Stimulated activated CD4-positive, alpha-beta T cell treated with anti-CD3 and anti-CD28 coated beads, Interleukin-1b, Interleukin-23, amount 100 ng/mL, for 1 hour (primary cell): Measurements from ENCODE around the gene COMMD8.
"Not testable (repeated sequence)": the region's sequence is repeated elsewhere in the genome, so short reads cannot be mapped to it uniquely, and the experiment has no call there.

Source experiments
- DNase-seq, 2 donors: peaks; one replicate each; pipeline ENCODE4 v3.0.0-alpha.2; 2020; ENCODE audit warnings: low read depth in 2 of 2

The COMMD8 gene

DNA sequence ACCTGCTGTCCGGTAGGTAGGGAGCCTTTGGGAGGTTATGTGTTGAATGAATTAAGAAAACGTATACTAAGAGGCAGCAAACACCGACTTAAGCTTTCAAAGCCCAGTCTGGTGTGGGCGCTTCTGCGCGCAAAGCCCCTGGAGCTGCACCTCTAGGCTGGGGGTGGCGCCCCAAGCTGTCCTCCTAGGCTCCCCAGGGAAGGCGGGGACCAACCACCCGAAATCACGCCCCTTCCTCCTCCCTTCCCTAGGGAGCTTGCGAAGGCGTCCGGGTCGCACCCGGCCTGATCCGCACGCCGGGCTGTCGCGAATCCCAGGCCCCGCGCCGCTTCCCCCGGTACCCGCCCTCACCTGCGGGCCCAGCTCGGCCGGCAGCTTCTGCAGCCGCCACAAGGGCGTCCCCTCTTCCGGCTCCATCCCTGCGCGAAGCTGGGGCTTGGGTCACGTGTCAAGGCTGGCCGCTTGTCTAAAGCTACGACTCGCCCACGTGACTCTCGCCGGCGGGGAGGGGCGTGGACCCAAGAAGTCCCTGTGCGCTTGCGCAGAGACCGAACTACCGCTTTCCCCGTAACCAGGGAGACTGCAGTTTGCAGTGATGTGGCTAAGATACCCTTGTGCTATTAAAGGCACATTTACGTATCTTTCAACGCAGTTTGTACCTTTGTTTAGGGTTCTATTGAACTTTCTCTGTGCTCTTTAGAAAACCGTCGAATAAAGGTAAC is at the start of gene COMMD8:
COMMD8 (minus strand) TSS at position 468 of the 722 bp plus-strand sequence; CDS start at position 417, 51 bp downstream.
- DNase-seq, result peak; percentile 93 to 95

DNA sequence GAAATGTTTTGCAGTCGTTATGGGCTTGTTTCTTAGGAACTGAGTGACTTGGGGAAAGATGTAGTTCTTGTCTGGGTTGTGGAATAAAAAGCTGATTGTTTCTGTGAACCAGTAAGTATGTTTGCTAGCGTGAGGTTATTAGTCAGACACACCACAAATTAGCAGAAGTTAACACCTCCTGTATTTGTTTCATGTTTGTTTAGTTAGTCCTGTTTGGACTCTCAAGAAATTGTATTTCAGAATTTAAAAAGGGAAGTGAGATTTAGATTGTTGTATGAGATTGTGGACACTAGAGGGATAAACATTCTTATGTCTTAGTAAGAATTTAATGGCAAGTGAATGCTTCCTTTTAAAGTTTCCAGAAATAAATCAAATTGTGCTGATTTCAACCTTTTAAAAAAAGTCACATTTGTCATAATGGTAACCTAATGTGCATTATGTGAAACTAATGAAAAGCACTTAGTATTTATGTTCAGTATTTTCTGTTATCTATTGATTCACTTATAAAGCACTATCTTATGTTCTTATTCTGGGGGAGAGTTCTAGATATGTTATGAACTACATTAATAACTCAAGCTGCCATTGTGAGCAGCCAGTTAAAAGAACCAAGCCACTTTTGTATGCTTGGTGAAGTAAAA is 47.1 kb upstream of the COMMD8 start:
- no peak for DNase-seq

DNA sequence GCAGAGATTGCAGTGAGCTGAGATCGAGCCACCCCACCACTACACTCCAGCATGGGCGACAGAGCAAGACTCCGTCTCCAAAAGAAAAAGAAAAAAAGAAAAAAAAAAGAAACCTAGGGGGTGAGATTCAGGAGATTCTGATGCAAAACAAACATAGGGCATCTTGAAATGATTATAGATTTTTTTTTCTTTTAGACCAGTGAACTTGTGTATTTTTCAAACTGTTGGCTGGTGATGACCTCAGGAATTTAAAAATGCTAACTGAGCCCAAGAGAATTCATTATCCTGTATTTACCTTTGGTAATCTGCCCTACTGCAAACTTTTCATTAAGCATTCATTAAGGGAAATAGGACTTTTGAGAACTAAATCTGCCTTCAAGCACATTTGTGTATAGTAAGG is 42.2 kb upstream of the COMMD8 start:
- no peak for DNase-seq

DNA sequence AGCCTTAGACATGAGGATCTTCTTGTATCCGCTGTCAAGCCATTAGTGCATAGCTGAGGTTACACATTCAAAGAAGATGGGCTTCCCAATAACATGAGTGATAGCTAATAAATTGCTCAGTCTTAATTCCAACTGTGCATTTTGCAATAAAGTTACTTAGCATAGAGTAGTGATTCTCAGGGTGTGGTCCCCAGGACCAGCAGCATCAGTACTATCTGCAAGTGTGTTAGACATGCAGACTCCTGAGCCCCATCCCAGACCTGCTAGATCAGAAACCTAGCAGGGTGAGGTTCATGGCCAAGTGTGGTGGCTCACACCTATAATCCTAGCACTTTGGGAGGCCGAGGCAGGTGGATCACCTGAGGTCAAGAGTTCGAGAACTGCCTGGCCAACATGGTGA is 41.6 kb upstream of the COMMD8 start:
- DNase-seq, result no peak

DNA sequence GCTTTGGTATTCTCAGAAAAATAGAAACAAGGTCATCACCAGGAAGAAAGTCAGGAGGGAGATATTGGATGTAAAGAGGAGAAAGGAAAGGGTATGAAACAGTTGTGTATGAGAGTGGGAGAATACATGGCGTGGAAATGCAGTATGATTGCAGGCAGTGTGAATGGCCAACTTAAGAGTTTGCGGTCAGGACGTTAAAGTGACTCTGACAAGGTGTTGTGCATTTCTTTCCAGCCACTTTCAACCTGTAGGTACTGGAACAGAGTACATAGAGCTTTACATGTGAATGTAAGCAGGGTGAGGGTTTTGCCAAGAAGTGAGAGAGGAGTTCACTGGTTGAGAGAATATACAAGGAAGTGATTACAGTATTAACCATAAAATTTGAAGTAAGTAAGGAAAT is 37.3 kb upstream of the COMMD8 start:
- DNase-seq, result no peak

DNA sequence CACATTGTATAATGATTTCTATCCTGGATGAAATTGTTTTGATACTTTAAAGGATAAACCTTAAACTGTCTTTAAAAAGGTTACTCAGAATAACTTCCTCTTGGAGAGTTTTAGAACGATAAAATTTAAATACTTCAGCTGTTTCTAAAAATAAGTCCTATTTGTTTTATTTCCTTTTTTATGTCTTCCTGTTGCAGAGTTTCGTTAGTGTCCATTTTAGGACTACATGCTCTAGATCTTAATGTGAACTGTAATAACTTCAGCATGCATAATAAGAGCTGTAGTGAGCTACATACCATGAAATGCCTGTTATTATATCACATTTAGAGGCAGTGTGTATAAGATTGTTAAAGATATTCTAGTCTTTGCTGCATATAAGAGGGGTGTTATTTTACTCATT is 36.2 kb upstream of the COMMD8 start:
- DNase-seq, result no peak

DNA sequence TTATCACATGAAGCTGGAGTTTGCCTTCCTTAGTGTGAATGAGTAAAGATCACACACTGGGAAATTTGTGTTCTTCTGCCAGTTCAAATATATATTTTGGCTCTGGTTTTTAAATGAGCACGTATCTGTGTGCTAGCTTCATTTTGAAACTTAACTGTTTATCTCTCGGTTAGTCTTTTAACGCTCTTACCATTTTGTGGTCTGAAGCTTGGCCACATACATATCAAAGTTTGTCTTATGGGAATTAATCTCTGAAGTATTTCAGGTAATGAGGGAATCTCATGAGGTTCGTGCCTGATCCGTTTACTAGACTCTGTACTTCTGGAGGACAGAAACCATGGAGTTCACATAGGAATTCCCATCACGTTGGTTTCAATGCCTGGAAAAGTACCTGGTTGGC is 35.4 kb upstream of the COMMD8 start:
- no peak for DNase-seq

DNA sequence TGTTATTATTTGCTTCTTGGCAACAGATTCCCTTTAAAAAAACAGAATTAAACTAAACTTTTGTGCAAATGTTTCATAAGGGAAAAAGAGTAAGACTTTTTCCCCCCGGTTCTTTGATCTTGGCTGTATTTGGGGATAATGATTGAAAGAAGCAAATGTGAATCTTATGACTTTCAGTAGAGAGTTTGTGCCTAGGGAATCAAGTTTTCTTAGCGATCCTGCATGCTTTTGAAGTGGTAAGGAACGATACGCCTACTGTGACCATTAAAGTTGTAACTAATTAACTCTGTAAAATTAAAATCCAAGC is 30.6 kb upstream of the COMMD8 start:
- no peak for DNase-seq

DNA sequence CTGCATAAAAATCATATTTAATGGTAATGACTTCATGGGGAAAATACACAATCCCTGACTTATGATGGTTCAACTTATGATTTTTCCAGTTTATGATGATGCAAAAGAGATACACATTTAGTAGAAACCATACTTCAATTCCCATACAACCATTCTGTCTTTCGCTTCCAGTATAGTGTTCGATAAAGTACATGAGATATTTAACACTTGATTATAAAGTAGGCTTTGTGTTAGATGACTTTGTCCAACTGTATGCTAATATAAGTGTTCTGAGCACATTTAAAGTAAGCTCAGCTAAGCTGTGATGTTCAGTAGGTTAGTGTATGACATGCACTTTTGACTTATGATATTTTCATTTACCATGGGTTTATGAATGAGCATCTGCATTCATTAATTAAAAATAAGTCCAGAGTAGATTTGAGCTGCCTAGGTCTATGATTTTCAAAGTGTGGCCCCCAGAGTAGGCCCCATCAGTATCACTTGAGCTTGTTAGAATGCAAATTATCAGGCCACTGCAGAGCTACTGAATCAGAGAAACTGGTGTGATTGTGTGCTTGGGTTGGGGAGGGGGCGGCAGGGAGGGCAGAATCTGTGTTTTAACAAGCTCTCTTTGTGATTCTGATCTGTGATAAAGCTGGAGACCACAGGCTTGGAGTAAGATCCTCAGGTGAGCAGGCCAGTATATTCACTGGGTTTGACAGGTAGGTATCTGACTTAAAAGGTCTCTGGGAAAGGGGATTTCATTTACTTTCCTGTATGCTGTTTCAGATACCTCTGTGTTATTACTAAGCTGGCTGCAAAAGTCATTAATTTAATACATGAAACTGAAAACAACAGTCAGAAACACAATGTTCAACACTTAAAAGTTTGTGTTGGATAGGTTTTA is 30.0 kb upstream of the COMMD8 start:
- DNase-seq, result no peak

DNA sequence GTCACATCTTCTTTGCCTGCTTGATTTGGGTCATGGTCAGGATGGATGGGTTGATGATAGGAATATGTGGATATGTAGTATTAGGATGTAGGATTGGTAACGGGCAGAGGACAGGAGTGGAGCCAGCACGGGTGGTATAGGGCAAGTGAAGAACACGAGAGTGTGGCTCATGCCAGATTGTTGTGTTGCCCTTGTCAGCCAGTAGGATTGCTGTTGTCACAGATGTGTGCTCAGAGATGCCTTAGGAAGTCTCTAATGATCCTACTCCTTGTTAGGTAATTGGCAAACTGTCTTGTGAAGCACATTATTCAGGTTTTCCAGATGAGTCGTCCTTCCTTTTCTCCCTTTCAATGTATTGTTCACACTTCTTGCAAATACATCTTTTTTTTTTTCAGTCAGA is 27.0 kb upstream of the COMMD8 start:
- no peak for DNase-seq

DNA sequence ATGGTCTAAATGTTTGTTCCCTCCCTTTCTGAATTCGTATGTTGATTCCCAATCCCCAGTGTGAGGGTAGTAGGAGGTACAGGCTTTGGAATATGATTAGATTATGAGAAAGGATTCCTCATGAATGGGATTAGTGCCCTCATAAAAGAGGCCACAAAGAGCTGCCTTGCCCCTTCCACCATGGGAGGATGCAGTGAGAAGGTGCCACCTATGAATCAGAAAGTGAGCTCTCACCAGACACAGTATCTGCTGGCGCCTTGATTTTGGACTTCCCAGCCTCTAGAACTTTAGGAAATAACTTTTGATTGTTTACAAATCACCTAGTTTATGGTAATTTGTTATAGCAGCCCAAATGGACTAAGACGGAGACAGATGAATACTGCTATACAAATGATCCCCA is 25.2 kb upstream of the COMMD8 start:
- DNase-seq, result no peak

DNA sequence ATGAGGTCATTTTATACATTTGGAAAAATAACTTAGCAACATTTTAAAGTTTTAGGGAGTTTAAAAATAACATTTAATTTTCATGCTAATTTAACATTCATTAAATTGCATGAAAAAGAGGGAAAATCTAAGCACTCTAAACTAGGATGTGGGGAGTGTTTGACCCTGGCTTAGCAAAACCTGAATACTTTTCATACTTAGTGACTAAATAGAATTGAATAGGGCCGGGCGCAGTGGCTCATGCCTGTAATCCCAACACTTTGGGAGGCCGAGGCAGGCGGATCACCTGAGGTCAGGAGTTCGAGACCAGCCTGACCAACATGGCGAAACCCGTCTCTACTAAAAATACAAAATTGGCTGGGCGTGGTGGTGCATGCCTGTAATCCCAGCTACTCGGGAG is 23.2 kb upstream of the COMMD8 start:
- not testable (repeated sequence) for DNase-seq

DNA sequence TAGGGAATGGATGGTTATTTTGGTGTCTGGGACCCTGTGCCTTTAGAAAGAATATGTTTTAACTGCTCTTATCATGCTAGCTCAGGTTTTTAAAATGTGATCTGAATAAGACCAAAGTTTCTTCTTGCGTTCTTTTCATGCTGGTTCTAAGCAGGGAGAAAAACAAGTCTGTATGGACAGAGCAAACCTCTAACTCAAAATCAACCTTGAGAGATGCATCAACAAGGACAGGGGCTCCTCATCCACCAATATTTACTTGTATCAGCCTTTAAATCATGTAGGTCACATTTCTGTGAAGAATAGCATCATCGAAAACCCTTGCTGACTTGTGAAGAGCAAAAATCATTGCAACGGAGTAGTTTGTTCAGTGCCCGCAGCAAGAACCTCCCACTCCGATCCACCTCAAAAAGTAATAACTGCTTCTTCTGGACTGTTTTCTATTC is 22.8 kb upstream of the COMMD8 start:
- DNase-seq, result no peak

DNA sequence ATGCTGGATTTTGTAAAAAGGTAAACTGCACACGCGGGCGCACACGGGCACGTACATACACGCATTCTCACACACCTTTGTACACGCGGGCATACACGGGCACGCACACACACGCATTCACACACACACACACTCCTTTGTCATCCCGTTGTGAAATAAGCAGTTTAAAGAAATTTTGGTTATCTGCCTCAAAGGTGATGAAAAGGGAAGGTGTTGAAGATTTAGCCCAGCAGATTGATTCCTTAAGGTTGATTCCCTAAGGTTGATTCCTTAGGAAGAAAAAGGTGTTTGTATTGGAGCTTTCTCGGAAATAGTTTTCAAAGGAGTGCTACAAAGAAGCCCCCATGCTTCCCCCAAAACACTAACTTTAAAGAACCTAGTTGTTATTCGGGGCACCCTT is 22.3 kb upstream of the COMMD8 start:
- DNase-seq, result no peak

DNA sequence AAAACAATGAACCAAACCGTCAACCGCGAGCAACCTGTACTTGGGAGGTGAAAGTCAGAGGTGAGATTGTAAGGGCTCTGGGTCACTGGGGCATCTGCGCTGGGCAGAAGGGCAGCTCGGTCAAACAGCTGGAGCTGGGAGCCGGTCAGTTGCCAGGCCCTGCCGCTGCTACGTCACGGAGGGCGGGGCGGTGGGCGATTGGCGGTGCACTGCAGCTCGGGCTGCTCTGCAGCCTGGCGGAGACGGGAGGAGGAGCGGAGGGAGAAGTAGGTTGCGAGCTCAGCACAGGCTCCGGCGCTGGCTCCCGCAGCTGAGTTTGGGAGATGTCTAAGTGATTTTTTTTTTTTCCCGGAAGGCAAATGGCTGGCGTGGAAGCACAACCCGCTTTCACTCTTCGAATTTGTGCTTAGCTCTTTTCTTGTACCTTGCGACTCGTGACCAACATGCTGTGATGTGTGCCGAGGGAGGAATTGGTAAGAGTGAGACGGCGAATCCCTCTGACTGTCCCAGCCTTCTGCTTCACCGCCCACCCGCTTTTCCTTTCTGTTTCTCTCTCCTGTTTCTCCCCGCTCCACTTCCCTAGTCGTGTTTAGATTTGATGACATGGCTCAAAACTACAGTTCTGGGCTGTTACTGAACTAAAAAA is 21.7 kb upstream of the COMMD8 start, which contains the start of gene ATP10D:
ATP10D (plus strand) TSS at position 229 of the 646 bp plus-strand sequence. CDS start 27,266 bp downstream, outside the sequence.
- peak; percentile 26 to 50 for DNase-seq

DNA sequence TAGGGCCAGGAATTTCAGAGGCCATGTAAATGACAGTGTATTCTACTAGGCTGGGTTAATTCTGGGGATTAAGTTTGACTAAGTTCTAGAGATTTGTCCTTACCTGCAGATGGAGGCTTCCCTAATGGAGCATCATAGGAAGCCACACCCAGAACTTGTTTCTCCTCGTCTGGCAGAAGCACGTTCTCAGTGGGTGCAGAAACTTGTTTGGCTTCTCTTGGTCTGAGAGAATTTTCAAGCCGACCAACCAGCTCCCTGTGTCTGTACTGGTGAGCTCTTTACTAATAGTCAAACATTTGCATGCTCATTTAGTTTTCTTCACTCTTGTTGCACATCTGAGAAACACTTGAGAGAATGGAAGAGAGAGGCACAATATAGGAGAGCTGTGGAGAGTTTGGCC is 20.7 kb upstream of the COMMD8 start:
- no peak for DNase-seq

DNA sequence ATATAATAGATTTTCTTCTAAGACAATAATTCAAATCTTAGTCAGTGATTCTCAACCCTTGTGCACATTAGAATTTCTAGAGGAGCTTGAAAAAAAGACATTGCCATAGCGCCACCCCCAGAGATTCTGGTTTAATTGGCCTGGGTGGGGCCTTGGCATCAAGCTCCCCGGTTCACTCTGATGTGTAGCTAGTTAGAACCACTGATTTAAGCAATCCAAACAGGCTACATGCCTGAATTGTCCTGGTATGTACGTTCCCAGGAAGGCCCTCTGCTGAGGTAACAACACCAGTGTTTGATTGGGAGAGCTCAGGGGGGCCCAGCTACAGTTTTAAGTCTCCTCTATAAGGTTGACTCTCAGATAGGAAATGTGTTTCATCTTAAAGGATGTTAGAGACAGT is 20.2 kb upstream of the COMMD8 start:
- DNase-seq, result no peak

DNA sequence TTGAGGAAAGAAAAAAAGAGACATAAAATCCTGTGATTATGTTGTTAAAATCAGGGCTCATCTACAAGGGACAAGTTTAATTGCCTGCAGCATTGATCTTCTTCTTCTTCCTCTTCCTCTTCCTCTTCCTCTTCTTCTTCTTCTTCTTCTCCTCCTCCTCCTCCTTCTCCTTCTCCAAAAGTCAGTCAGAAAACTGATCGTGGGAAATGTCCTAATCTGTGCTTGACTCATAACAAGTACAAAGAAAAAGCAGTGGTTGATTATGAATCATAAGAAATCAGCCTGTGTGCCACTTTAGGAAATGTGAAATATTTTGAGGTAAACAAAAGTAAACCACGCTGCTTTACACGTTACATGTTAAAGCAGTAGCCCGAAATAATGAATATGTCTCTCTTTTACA is 18.8 kb upstream of the COMMD8 start:
- no peak for DNase-seq

DNA sequence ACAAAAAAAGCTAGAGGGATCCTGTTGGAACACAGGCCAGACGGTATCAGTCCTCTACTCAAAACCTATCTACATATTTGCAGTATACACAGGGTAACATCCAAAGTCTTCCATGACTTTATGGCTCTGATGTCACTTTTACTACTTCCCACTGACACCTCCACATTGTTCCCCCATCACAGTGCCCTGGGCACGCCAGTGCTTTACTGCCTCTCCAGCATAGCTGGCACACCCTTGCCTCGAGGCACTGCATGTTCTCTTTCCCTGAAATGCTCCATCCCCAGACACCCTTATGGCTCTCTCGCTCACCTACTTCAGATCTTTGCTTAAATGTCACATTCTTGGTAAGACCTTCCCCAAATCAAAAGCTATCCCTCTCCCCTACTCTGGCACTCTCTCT is 15.3 kb upstream of the COMMD8 start:
- DNase-seq, result no peak

DNA sequence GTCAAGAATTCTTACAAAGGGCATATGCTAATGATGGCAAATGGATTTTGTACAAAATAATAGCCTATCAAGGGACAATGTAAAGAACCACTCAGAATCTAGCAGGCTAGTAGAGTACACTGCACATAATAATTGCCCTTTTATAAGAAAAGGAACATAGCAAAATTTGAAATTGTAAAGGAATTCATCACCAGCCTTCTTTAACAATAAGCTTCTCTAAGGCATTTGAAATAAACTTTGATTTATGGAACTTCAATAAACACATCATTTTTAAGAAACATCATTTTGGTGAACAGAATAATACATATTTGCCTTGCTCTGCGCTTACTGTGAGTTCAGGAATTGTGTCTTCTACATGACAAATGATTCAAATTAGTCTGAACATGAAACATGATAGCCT is 11.9 kb upstream of the COMMD8 start:
- no peak for DNase-seq

DNA sequence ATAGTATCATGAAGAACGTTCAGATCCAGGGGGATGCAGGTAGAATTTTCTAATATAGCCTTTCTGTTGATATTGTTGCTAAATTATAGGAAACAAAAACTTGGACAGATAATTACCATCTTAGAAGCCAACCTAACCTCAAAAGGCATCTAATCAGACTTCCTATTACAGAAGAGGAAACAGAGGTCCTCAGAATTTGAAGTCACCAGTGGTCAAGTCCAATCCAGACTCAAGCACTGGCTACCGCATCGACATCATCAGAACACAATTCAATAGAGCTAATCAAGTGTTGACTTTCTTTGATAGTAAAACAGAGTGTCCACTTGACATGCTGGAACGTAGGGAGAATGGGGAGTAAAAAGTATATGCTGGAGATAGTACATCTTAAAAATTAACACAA is 11.3 kb upstream of the COMMD8 start:
- no peak for DNase-seq

DNA sequence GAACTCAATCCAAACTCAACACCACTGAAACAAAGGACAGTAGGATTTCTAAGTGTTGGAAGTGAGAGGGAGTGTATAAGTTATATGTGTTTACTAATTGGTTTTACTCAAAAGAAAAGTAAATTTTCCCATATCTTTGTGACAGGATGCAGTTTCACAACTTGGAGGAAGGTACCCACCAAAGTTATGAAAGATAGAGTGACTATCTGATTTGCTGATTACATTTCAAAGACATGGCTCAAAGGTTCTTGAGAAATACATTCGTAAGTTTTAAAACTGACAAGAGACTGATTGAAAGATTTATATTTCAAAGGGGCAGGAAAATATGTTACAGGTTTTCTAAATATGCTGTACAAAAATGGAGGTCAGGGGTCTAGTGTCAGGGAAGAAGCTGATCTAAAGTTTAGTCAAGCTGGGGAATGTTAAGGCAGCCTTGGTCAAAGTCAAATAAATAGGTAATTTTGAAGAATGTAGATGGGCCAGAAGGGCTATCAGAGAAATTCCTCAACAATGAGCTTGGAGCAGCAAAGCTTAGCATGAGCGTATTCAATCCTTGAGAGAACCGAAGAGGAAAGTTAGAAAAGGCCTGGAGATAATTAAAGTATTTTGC is 9.7 kb upstream of the COMMD8 start:
- no peak for DNase-seq
